Mucosa of stomach (tissue), 1 donor: ENCODE results near the gene UPK3A.

Source experiments
- H3K27me3 ChIP-seq: one replicate; pipeline ENCODE4 v1.7.0; 2013; ENCODE audit warnings: mild to moderate bottlenecking, low read length; ENCODE audit not compliant: control insufficient read depth, insufficient read depth
- H3K36me3 ChIP-seq: one replicate; pipeline ENCODE4 v1.7.0; 2013; ENCODE audit warnings: low read length; ENCODE audit not compliant: control insufficient read depth, insufficient read depth
- H3K4me1 ChIP-seq: one replicate; pipeline ENCODE4 v1.7.0; 2013; ENCODE audit warnings: mild to moderate bottlenecking, low read length; ENCODE audit not compliant: control insufficient read depth, insufficient read depth
- H3K4me3 ChIP-seq: one replicate; pipeline ENCODE4 v1.7.0; 2013; ENCODE audit warnings: low read length
- H3K9ac ChIP-seq: one replicate; pipeline ENCODE4 v1.7.0; 2013; ENCODE audit warnings: mild to moderate bottlenecking, low read length, moderate library complexity
- H3K9me3 ChIP-seq: one replicate; pipeline ENCODE4 v1.7.0; 2013; ENCODE audit warnings: mild to moderate bottlenecking, low read length, moderate library complexity; ENCODE audit not compliant: control insufficient read depth
- donor health status: Pancreatic carcinoma.

The UPK3A gene

DNA sequence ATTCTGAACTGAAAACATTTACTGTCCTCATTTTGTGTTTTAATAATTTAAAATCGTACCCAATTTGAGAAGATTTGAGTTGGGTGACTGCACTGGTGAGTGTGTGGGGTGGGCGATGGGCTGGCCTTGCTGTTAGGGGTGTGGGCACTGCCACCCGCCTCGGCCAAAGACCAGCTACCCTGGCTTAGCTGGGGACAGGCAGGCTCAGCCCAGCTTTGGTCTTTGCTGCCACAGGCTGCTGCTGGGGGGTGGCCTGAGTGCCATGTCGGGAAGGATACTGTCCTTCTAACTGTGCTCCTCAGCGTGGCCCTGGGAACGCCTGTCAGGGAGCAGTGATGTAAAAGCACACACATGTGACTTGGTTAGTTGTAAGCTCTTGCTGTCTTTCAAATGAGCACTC is 47.3 kb downstream of the UPK3A start:
- Histone ChIP-seq H3K27me3 (no peaks in the 10 kb centered on the region), H3K4me3 (no peak overlapping the region), H3K9ac (no peak overlapping the region), H3K9me3 (no peaks in the 10 kb centered on the region), H3K4me1 (peaks cover 8% of the 10 kb centered on the region), H3K36me3 (peaks cover 5% of the 10 kb centered on the region)

GRCh38 chr22:45334068-45334467 is 49.3 kb downstream of the UPK3A start:
- H3K4me3 ChIP-seq = no peak overlapping the region
- no peaks in the 10 kb centered on the region for H3K36me3 ChIP-seq
- H3K27me3 ChIP-seq = no peaks in the 10 kb centered on the region
- H3K4me1 ChIP-seq = peaks cover 12% of the 10 kb centered on the region
- H3K9ac ChIP-seq = no peak overlapping the region
- no peaks in the 10 kb centered on the region for H3K9me3 ChIP-seq

- no peaks in the 10 kb centered on the region for H3K36me3 ChIP-seq
- H3K4me3 ChIP-seq = no peak overlapping the region
These were observed 49.8 kb downstream of the UPK3A start for GRCh38 chr22:45334528-45334927.

GRCh38 chr22:45335021-45335818 is 50.5 kb downstream of the UPK3A start:
- Histone ChIP-seq H3K4me3 (no peak overlapping the region), H3K27me3 (no peaks in the 10 kb centered on the region), H3K36me3 (no peaks in the 10 kb centered on the region), H3K9ac (no peak overlapping the region), H3K4me1 (peaks cover 12% of the 10 kb centered on the region), H3K9me3 (no peaks in the 10 kb centered on the region)

More at GRCh38 chr22:45334528-45334927, 49.8 kb downstream of the UPK3A start:
- Histone ChIP-seq H3K9me3 (no peaks in the 10 kb centered on the region), H3K4me1 (peaks cover 12% of the 10 kb centered on the region), H3K9ac (no peak overlapping the region), H3K27me3 (no peaks in the 10 kb centered on the region)

DNA sequence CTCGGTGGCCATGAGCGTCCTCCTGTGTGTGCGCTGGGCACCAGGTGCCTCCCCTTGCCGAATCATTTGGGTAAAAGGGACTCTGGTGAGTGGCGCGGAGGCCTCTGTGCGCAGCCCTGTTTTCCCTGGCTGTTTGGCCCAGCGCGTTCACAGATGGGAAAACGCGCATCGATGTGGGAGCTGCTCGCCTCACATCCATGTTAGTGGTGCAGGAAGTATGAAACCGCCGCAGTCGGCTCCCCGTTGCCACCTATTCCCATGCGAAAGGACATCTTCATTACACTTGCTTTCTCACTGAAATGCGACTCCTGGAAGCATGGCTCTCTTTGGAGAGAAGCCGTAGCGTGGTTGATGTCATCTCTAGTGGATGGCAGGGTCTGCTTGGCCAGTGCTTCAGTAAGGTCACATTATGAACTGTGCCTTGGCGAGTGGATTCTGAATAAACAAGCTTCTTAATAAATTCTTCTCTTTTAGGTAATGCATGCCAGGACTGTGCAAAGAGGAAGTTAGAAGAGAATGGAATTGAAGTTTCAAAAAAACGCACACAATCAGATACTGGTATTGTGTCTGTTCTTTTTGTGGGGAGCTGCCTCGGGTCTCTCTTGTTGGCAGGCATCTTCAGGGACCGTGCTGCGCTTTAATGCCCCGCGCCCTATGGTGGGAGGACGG is 51.2 kb downstream of the UPK3A start:
- Histone ChIP-seq H3K9ac (no peak overlapping the region), H3K27me3 (no peaks in the 10 kb centered on the region), H3K4me3 (no peak overlapping the region), H3K9me3 (no peaks in the 10 kb centered on the region), H3K4me1 (peaks cover 12% of the 10 kb centered on the region), H3K36me3 (no peaks in the 10 kb centered on the region)

DNA sequence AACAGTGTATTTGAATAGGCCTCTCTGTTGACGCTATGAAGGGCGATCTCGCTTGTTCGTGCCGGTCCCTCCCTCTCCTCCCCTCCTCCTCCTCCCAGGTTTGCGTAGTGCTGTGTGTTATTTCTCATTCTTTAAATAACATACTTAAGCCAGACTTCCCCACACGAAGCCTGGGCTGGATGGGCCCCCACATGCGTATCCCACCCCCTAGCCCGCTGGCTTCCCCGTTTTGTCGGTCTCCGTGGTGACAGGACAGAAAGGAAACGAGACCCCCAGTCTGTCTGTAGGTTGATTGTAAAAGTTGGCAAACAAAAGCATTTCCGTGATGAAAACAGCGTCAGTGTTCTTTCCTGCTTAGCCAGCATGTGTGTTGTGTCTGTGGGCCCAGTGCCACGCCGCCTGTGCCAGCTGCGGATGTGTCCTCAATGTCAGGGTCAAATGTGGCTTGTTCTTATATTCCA is 52.3 kb downstream of the UPK3A start:
- H3K27me3 ChIP-seq = no peaks in the 10 kb centered on the region
- H3K9ac ChIP-seq = peak overlapping the region; percentile 59
- H3K4me3 ChIP-seq = peak overlapping the region; percentile 8
- no peaks in the 10 kb centered on the region for H3K9me3 ChIP-seq
- peaks cover 12% of the 10 kb centered on the region for H3K4me1 ChIP-seq
- H3K36me3 ChIP-seq = no peaks in the 10 kb centered on the region

GRCh38 chr22:45337536-45337935 is 52.8 kb downstream of the UPK3A start:
- no peaks in the 10 kb centered on the region for H3K27me3 ChIP-seq
- H3K36me3 ChIP-seq = no peaks in the 10 kb centered on the region
- no peak overlapping the region for H3K4me3 ChIP-seq
- H3K4me1 ChIP-seq = peaks cover 12% of the 10 kb centered on the region
- H3K9ac ChIP-seq = no peak overlapping the region
- H3K9me3 ChIP-seq = no peaks in the 10 kb centered on the region

DNA sequence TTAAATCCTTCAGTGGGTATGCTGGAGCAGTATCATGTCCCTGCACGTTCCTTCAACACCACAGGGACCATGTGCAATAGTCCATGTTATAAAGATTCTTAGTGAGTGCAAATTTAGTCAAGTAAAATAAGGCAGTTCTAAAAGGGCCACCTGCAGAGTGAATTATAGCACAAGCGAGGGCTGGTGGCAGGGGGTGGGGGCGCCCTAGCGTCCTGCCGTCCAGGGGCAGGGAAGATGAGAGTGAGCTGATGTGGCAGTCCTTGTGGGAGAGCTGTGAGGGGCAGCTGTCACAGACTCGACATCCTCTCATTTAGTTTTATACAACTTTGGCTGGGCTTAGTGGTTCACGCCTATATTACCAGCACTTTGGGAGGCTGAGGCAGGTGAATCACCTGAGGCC is 54.0 kb downstream of the UPK3A start:
- Histone ChIP-seq H3K27me3 (no peaks in the 10 kb centered on the region), H3K36me3 (no peaks in the 10 kb centered on the region)

GRCh38 chr22:45340323-45340722 is 55.6 kb downstream of the UPK3A start:
- Histone ChIP-seq H3K4me1 (peaks cover 12% of the 10 kb centered on the region), H3K9me3 (no peaks in the 10 kb centered on the region), H3K4me3 (no peak overlapping the region), H3K27me3 (no peaks in the 10 kb centered on the region), H3K36me3 (no peaks in the 10 kb centered on the region), H3K9ac (no peak overlapping the region)

More for the DNA sequence above, 54.0 kb downstream of the UPK3A start:
- no peak overlapping the region for H3K4me3 ChIP-seq
- peaks cover 12% of the 10 kb centered on the region for H3K4me1 ChIP-seq
- no peaks in the 10 kb centered on the region for H3K9me3 ChIP-seq
- H3K9ac ChIP-seq = no peak overlapping the region

DNA sequence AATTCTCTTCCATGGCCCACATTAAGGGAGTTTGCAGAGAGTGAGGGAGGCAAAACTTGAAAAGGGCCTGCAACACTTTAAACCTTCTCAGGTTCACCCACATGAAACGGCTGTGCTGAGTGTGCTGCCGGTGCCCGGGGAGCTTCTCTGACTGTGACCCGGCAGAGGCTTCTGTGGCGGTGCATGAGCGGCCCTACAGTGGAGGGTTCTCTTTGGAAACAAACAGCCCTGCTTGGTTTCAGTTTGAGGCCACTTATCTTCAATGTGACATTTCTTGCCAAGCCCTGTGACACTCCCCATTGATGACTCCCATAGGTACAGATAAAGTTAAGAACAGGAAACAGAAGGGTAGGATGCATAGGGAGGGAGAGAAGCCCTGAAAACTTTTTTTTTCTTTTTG is 56.7 kb downstream of the UPK3A start:
- Histone ChIP-seq H3K36me3 (no peaks in the 10 kb centered on the region), H3K4me1 (peaks cover 9% of the 10 kb centered on the region), H3K9me3 (no peaks in the 10 kb centered on the region), H3K4me3 (no peak overlapping the region), H3K27me3 (no peaks in the 10 kb centered on the region), H3K9ac (no peak overlapping the region)

GRCh38 chr22:45343143-45343542 is 58.4 kb downstream of the UPK3A start:
- Histone ChIP-seq H3K4me1 (no peaks in the 10 kb centered on the region), H3K4me3 (no peak overlapping the region), H3K9ac (no peak overlapping the region), H3K36me3 (no peaks in the 10 kb centered on the region), H3K9me3 (no peaks in the 10 kb centered on the region), H3K27me3 (no peaks in the 10 kb centered on the region)

DNA sequence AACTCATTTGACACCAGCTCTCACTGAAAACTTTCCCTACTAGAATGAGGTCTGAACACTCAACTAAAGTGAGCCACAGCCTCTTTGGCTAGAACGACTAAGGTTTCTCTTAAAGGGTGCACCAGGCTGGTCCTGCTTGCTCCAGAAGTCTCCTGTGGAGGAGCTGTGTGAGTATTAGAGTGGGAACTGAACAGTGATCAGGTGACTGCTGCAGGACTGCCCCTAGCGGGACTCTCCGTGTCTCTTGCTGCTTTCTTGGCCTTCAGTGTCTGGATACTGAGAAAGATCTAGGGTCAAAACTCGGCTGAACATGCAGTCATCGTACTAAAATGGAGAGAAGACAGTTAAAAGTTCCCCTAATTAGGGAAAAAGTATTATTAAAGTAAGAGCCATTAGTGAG is 59.6 kb downstream of the UPK3A start:
- Histone ChIP-seq H3K4me3 (no peak overlapping the region), H3K27me3 (no peaks in the 10 kb centered on the region), H3K9me3 (no peaks in the 10 kb centered on the region), H3K4me1 (no peaks in the 10 kb centered on the region), H3K9ac (no peak overlapping the region), H3K36me3 (no peaks in the 10 kb centered on the region)
